ENCODE results near the gene ARL5B. TPM values are rescaled to one million over a fixed set of nuclear protein-coding genes. Genes with fewer than 3 reads are reported as not detected.

The ARL5B gene
- total and polyA plus RNA-seq, 2 of the 4 experiments (the other 2 are of a cell fraction) = 5.9 to 12.0 TPM

DNA sequence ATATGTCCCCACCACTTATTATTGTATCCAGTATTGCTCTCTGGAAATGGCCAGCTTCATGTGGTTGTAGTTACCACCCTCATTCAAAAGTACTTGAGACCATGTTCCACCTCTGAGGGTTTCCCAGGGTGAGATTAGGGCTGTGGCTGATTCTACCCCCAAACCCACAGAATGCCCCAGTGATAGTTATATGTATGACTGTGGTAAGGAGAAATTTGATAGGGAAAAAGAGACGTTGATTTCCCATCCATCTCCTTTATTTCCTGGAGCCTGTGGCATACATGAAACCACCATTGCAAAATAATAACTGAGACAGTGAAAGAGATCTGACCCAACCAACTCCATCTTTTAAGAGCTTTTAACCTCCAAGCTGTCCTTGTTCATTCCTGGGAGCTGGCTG lies 25.2 kb downstream of the ARL5B start:
- Histone ChIP-seq H3K9ac (ENCODE audit: low read depth, low read length) (no peak overlapping the region), H2AK9ac (replicated peaks; ENCODE audit: low read depth, low read length, poor library complexity) (no peak overlapping the region), H2AFZ (replicated peaks; ENCODE audit: low read length, poor library complexity) (no peak overlapping the region), H3K18ac (ENCODE audit: low read depth, low read length) (no peak overlapping the region; the same call in 1 of the 2 replicates), H2BK5ac (ENCODE audit: low read depth, low read length, poor library complexity, severe bottlenecking) (peak overlapping the region; percentile 14), H2BK120ac (ENCODE audit: low read depth, low read length) (peak overlapping the region; percentile 38; the same call in 1 of the 2 replicates), H2BK15ac (ENCODE audit: low read depth, low read length) (no peak overlapping the region), H4K8ac (ENCODE audit: low read depth in 2 of 2, low read length in 2 of 2) (no peak overlapping the region), H4K5ac (ENCODE audit: low read depth, low read length) (no peak overlapping the region), H3K23ac (ENCODE audit: low read depth, low read length) (peak overlapping the region; percentile 9; the same call in 1 of the 2 replicates), H3K9me3 (ENCODE audit: control insufficient read depth, insufficient read depth, low read length) (no peaks in the 10 kb centered on the region), H3K14ac (replicated peaks; ENCODE audit: low read depth, low read length) (no peak overlapping the region), H3K4ac (ENCODE audit: low read depth, low read length) (no peak overlapping the region), H3K4me1 (ENCODE audit: control insufficient read depth, insufficient read depth, low read length) (peaks cover 14% of the 10 kb centered on the region), H3K4me2 (ENCODE audit: low read depth, low read length) (no peak overlapping the region), H3K56ac (ENCODE audit: extremely low read depth, insufficient read depth, low read length) (no peak overlapping the region), H3K79me1 (ENCODE audit: low read depth in 1 of 2, low read length in 2 of 2) (no peaks in the 10 kb centered on the region), H4K20me1 (ENCODE audit: insufficient read depth, low read length) (no peaks in the 10 kb centered on the region), H3K9me1 (ENCODE audit: insufficient read depth, low read length) (no peaks in the 10 kb centered on the region), H4K91ac (ENCODE audit: insufficient read depth, low read depth, low read length) (no peak overlapping the region), H3K27ac (ENCODE audit: insufficient read depth, low read length) (no peak overlapping the region), H3K4me3 (ENCODE audit: insufficient read depth, low read depth, low read length) (no peak overlapping the region), H3K36me3 (ENCODE audit: control insufficient read depth, insufficient read depth, low read length) (peaks cover 5% of the 10 kb centered on the region), H2BK20ac (ENCODE audit: low read depth, low read length) (peak overlapping the region; percentile 36; the same call in 1 of the 2 replicates), H3K27me3 (ENCODE audit: control insufficient read depth, insufficient read depth, low read length) (no peaks in the 10 kb centered on the region), H2AK5ac (ENCODE audit: low read depth, low read length) (no peak overlapping the region; the same call in 1 of the 2 replicates)
- dilution Hi-C loops (cut with HindIII; ENCODE audit: low sequenced_read_pairs, unreplicated experiment) = no loop called here
- no peak for ATAC-seq (ENCODE audit: low read depth)
- no peak for DNase-seq
- ChIA-PET CTCF (no interaction called here), POLR2A (ENCODE audit: unreplicated experiment) (no interaction called here)
- intact Hi-C loops (cut with micrococcal nuclease) = no loop called here
- BruUV-seq (replicated peaks) = no TSS peak
- in situ Hi-C loops (cut with MboI; ENCODE audit: low sequenced_read_pairs) = loop anchor here (10.0 to 25.0 kb wide), 2 partner anchors 950 to 1103 kb away; no protein-coding TSS in a partner anchor
- no CpG with 5 or more reads among the region's 1 CpG for WGBS, 2 experiments (ENCODE audit: extremely low coverage in 2 of 2, insufficient read length in 1 of 2)
- no peak for TF ChIP-seq MAZ (IDR thresholded peaks at IDR 0.05; ENCODE audit: borderline replicate concordance, low read depth, low read length)
- no peak for TF ChIP-seq CHD1 (IDR thresholded peaks at IDR 0.05; ENCODE audit: low read depth, low read length)
- no peak for TF ChIP-seq BHLHE40 (IDR thresholded peaks at IDR 0.05; ENCODE audit: low read depth, low read length)
- TF ChIP-seq MAFK (IDR thresholded peaks at IDR 0.05; ENCODE audit: low read depth, low read length) = no peak
- TF ChIP-seq POLR2A (IDR thresholded peaks at IDR 0.05; ENCODE audit: low read depth, low read length) = peak; percentile 43
- no peak for TF ChIP-seq CEBPB (IDR thresholded peaks at IDR 0.05; ENCODE audit: low read depth, low read length)
- no peak for TF ChIP-seq NFE2L2 (IDR thresholded peaks at IDR 0.05; ENCODE audit: low read depth, low read length)

Measured in IMR-90 (cell line).